ENCODE data around the gene LMX1B.

DNA sequence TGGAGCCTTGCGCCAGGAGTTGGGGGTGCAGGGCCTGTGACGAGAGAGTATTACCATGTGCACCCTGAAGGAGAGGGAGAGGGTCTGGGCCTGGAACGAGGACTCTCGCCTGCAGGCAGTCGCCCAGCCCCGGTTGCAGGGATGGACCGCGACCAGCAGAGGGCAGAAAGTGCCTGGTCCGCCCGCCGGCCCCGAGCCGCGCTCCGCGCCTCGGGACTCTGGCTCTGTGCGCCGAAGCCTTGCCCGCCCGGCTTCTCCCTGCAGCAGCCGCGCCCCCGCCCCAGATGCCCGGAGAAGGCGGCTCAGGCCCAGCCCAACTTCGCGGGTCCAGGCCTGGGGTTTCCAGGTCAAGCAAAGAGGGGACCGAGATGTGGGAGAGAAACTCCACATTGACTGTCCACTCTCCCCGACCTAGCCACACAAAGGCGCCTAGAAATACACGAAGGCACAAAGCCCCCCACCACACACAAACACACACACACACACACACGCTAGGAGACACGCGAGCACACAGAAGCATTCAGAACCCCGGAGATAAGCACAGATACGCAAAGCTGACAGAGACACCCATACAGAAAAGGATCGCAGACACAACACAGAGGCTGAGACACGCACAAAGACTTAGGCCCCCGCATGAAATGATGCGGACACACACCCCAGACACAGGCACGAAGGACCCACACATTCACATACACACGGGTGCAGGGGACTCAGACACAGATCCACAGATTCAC lies 2.0 kb upstream of the LMX1B start:
- TF ChIP-seq EP300 (IDR thresholded peaks at IDR 0.05; ENCODE audit: borderline replicate concordance in 1 of 2, low read depth in 1 of 2, low read length in 1 of 2) (no peak), TEAD4 (IDR thresholded peaks at IDR 0.05; ENCODE audit: borderline replicate concordance, insufficient read depth) (no peak), RAD21 (IDR thresholded peaks at IDR 0.05; ENCODE audit: low read length) (peak; percentile 68), SIN3A (IDR thresholded peaks at IDR 0.05; ENCODE audit: borderline replicate concordance, low read depth, low read length) (no peak), MXI1 (IDR thresholded peaks at IDR 0.05; ENCODE audit: low read depth, low read length) (no peak), GABPA (IDR thresholded peaks at IDR 0.05; ENCODE audit: low read depth) (no peak), YY1 (IDR thresholded peaks at IDR 0.05; ENCODE audit: low read depth) (no peak), ELF1 (IDR thresholded peaks at IDR 0.05) (no peak), EZH2phosphoT487 (IDR thresholded peaks at IDR 0.05; ENCODE audit: borderline replicate concordance, low read depth) (no peak)
- TF ChIP-seq, protein P1, sequence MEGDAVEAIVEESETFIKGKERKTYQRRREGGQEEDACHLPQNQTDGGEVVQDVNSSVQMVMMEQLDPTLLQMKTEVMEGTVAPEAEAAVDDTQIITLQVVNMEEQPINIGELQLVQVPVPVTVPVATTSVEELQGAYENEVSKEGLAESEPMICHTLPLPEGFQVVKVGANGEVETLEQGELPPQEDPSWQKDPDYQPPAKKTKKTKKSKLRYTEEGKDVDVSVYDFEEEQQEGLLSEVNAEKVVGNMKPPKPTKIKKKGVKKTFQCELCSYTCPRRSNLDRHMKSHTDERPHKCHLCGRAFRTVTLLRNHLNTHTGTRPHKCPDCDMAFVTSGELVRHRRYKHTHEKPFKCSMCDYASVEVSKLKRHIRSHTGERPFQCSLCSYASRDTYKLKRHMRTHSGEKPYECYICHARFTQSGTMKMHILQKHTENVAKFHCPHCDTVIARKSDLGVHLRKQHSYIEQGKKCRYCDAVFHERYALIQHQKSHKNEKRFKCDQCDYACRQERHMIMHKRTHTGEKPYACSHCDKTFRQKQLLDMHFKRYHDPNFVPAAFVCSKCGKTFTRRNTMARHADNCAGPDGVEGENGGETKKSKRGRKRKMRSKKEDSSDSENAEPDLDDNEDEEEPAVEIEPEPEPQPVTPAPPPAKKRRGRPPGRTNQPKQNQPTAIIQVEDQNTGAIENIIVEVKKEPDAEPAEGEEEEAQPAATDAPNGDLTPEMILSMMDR (IDR thresholded peaks at IDR 0.05) = peak; percentile 70
- TF ChIP-seq, protein P2, sequence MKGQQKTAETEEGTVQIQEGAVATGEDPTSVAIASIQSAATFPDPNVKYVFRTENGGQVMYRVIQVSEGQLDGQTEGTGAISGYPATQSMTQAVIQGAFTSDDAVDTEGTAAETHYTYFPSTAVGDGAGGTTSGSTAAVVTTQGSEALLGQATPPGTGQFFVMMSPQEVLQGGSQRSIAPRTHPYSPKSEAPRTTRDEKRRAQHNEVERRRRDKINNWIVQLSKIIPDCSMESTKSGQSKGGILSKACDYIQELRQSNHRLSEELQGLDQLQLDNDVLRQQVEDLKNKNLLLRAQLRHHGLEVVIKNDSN (IDR thresholded peaks at IDR 0.05; ENCODE audit: borderline replicate concordance, low read depth) = no peak
- TF ChIP-seq, protein P3, sequence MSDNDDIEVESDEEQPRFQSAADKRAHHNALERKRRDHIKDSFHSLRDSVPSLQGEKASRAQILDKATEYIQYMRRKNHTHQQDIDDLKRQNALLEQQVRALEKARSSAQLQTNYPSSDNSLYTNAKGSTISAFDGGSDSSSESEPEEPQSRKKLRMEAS (IDR thresholded peaks at IDR 0.05; ENCODE audit: low read depth) = no peak
- TF ChIP-seq, protein P4, sequence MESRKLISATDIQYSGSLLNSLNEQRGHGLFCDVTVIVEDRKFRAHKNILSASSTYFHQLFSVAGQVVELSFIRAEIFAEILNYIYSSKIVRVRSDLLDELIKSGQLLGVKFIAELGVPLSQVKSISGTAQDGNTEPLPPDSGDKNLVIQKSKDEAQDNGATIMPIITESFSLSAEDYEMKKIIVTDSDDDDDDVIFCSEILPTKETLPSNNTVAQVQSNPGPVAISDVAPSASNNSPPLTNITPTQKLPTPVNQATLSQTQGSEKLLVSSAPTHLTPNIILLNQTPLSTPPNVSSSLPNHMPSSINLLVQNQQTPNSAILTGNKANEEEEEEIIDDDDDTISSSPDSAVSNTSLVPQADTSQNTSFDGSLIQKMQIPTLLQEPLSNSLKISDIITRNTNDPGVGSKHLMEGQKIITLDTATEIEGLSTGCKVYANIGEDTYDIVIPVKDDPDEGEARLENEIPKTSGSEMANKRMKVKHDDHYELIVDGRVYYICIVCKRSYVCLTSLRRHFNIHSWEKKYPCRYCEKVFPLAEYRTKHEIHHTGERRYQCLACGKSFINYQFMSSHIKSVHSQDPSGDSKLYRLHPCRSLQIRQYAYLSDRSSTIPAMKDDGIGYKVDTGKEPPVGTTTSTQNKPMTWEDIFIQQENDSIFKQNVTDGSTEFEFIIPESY (IDR thresholded peaks at IDR 0.05; ENCODE audit: borderline replicate concordance, low read depth) = no peak

All from SK-N-SH (cell line).